Measurements from ENCODE around the gene SLC12A7. TPM values are rescaled to one million over a fixed set of nuclear protein-coding genes. Genes with fewer than 3 reads are reported as not detected.

The SLC12A7 gene
- total RNA-seq, 4 donors from 2014 or later: 87.2 to 182 (median 116) TPM

DNA sequence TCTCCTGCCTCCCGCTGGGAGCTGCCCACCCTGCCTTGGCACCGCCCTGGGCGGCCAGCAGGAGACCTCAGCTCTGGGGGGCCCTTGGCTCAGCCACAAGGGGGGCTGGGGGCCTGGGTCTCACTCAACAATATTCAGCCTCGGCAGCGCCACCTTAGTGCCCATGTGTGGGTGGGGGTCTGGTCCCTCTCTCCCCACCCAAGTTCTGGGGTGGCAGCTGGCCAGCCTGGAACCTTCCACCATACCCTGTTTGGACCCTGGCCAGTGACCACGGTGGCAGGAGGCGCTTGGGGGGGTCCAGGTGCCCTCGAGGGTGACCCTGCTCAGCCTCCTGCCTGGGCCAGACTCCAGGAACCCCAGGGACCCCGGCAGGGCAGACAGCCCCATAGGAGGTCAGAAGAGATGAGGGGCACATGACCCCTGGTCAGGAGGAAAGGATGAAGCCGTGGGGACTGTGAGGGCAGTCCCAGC, 81.0 kb downstream of the SLC12A7 start:
- H3K4me3 ChIP-seq: no peak overlapping the region
- no peak for TF ChIP-seq CTCF (IDR thresholded peaks at IDR 0.05)
- TF ChIP-seq POLR2A (IDR thresholded peaks at IDR 0.05): no peak
- H3K27ac ChIP-seq: no peak overlapping the region
- H3K9me3 ChIP-seq: no peaks in the 10 kb centered on the region
- H3K27me3 ChIP-seq: no peaks in the 10 kb centered on the region
- no peaks in the 10 kb centered on the region for H3K4me1 ChIP-seq
- no peaks in the 10 kb centered on the region for H3K36me3 ChIP-seq
- no peak for DNase-seq

DNA sequence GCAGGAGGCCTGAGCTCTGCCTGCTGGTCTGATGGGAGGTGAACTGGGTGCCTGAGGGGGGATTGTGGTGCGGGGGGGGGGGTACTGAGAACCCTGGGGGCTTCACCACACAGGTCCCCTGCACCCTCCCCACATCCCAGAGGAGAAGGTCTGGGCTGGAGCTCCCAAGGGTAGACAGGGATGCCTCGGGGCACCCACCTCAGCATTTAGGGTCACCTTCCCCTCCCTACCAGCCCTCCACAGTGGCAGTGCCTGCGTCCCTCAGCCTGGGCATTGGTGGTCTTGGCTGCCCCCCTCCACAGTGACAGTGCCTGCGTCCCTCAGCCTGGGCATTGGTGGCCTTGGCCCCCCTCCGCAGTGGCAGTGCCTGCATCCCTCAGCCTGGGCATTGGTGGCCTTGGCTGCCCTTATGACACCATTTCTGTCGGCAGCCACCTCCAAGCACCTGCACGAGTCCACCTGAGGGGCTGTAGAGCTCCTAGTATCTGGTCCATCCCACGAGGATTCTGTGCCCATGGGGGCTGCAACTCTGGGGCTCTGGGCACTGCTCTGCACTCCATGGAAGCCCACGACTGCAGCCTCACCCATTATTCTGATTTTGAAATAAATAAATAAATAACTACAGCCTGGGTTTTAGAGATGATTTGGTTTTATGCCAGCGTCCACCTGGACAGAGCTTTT, 81.8 kb downstream of the SLC12A7 start:
- Histone ChIP-seq H3K27me3 (no peaks in the 10 kb centered on the region), H3K4me3 (no peak overlapping the region), H3K36me3 (no peaks in the 10 kb centered on the region), H3K27ac (no peak overlapping the region), H3K9me3 (no peaks in the 10 kb centered on the region), H3K4me1 (no peaks in the 10 kb centered on the region)
- no peak for DNase-seq
- TF ChIP-seq POLR2A (IDR thresholded peaks at IDR 0.05): no peak
- no peak for TF ChIP-seq CTCF (IDR thresholded peaks at IDR 0.05)

DNA sequence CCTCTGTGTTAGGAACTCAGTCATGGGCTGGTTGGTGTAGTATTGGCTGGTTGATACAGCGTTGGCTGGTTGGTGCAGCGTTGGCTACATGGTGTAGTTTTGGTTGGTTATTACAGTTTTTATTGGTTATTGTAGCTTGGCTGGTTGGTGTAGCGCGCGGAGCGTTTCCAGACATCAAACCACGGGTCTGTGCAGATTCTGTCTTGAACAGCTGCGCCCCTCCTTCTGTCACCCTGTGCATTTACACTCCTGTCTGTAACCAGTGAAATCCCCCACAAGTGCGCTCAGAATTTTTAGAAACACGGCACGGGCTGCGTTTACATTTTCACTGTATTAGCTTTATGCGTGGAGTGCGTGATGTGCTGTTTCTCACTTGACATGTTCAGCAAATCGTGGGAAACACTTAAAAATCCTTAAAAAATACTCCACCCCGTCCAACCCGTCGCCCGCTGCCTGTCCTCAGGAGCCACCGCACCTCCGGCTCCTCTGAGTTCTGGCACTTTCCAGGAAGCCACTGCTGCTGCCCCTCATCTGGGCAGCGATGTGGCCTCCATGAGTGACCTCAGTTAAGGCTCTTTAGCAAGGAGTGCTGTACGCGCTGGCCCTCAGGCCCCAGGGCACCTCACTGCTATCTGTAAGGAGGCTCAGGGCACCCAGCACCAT, 82.5 kb downstream of the SLC12A7 start:
- Histone ChIP-seq H3K27ac (no peak overlapping the region), H3K4me3 (no peak overlapping the region), H3K9me3 (no peaks in the 10 kb centered on the region), H3K27me3 (no peaks in the 10 kb centered on the region), H3K4me1 (no peaks in the 10 kb centered on the region), H3K36me3 (no peaks in the 10 kb centered on the region)
- DNase-seq: no peak
- TF ChIP-seq POLR2A (IDR thresholded peaks at IDR 0.05): no peak
- TF ChIP-seq CTCF (IDR thresholded peaks at IDR 0.05): no peak

- no peaks in the 10 kb centered on the region for H3K4me1 ChIP-seq
- TF ChIP-seq POLR2A (IDR thresholded peaks at IDR 0.05): no peak
- TF ChIP-seq CTCF (IDR thresholded peaks at IDR 0.05): no peak
- DNase-seq: no peak
- H3K27ac ChIP-seq: no peak overlapping the region
- H3K36me3 ChIP-seq: no peaks in the 10 kb centered on the region
- H3K9me3 ChIP-seq: no peaks in the 10 kb centered on the region
- no peaks in the 10 kb centered on the region for H3K27me3 ChIP-seq
- H3K4me3 ChIP-seq: no peak overlapping the region
Measured at GRCh38 chr5:1028481-1029281, 83.2 kb downstream of the SLC12A7 start.

DNA sequence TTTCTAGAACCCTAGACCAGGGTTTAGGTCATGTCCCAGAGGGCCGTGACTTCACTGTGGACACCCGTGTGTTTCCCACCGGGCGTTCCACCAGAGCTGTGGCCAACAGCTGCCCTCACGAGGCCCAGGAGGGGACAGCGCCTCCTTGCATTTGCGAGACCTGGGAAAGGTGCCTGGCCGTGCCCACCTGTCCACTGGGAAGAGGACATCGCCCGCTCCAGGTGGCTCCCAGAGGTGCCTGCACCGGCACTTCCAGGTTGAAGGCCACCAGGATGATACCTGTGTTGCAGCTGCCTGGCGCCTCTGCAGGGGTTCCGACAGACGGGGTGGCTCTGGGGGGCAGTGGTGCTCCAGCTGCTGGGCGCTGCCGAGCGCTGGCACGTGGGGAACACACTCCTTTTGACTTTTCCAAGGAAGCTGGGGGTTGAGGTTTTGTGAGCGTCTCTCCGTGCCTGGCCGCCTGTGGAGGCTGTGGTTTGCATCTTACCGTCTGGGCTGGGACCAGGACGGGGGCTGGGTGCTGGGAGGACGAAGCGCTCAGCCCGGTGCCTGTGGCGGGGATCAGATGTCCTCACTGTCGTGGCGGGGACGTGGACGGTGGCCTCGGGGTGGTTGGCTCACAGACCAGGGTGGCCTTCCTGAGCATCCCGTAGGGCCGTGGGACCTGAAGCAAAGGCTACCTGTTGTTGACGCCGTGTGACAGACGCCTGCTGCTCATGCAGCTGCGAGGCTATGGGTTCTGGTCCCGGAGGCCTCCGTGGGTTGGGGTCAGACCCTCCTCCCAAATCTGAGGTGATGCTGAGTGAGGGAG, 84.0 kb downstream of the SLC12A7 start:
- no peaks in the 10 kb centered on the region for H3K4me1 ChIP-seq
- no peak overlapping the region for H3K27ac ChIP-seq
- TF ChIP-seq POLR2A (IDR thresholded peaks at IDR 0.05) (no peak), CTCF (IDR thresholded peaks at IDR 0.05) (no peak)
- no peaks in the 10 kb centered on the region for H3K36me3 ChIP-seq
- no peak for DNase-seq
- no peaks in the 10 kb centered on the region for H3K9me3 ChIP-seq
- no peak overlapping the region for H3K4me3 ChIP-seq
- H3K27me3 ChIP-seq: no peaks in the 10 kb centered on the region
